ENCODE measurements around the gene HES2.

DNA sequence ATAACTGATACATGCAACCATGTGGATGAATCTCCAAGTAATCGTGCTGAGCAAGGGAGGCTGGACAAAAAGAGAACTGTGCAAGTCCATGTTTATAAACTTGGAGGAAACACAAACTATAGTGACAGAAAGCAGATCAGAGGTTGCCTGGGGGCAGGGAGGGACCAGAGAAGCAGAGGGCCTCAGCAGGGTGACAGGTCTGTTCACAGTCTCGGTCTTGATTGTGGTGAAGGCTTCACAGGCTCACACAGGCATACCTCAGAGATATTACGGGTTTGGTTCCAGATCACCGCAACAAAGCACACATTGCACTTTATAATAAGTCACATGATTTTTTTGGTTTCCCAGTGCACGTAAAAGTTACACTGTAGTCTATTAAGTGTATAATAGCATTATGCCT, 54.7 kb downstream of the HES2 start:
- TF ChIP-seq, protein P1, sequence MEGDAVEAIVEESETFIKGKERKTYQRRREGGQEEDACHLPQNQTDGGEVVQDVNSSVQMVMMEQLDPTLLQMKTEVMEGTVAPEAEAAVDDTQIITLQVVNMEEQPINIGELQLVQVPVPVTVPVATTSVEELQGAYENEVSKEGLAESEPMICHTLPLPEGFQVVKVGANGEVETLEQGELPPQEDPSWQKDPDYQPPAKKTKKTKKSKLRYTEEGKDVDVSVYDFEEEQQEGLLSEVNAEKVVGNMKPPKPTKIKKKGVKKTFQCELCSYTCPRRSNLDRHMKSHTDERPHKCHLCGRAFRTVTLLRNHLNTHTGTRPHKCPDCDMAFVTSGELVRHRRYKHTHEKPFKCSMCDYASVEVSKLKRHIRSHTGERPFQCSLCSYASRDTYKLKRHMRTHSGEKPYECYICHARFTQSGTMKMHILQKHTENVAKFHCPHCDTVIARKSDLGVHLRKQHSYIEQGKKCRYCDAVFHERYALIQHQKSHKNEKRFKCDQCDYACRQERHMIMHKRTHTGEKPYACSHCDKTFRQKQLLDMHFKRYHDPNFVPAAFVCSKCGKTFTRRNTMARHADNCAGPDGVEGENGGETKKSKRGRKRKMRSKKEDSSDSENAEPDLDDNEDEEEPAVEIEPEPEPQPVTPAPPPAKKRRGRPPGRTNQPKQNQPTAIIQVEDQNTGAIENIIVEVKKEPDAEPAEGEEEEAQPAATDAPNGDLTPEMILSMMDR (conservative IDR thresholded peaks at IDR 0.05 in 1 of 2, IDR thresholded peaks at IDR 0.05 in 1 of 2; ENCODE audit: extremely low read depth in 1 of 2, insufficient read depth in 1 of 2, low read depth in 1 of 2, low read length in 2 of 2) = no peak
- no peak for TF ChIP-seq EZH2 (IDR thresholded peaks at IDR 0.05; ENCODE audit: borderline replicate concordance, low read length)

All from mammary epithelial cell (primary cell).